Endodermal cell (in vitro differentiated cells): ENCODE results near the gene SLC24A3. TPM values are rescaled to one million over a fixed set of nuclear protein-coding genes. Genes with fewer than 3 reads are reported as not detected.
A peak's percentile ranks its signal among the peaks of the same experiment; 100 is the strongest.

Source experiments
- DNase-seq: peaks from one replicate; pipeline ENCODE4 v3.0.0-alpha.2; 2017
- H3K27ac ChIP-seq: 2 replicates; pipeline ENCODE4 v1.5.1; 2013; ENCODE audit warnings: mild to moderate bottlenecking, low read depth, low read length, moderate library complexity
- H3K27me3 ChIP-seq: 2 replicates; pipeline ENCODE4 v1.6.1; 2013; ENCODE audit warnings: mild to moderate bottlenecking, low read length, moderate library complexity; ENCODE audit not compliant: insufficient read depth, control insufficient read depth, poor library complexity, severe bottlenecking
- H3K36me3 ChIP-seq: 2 replicates; pipeline ENCODE4 v1.7.0; 2013; ENCODE audit warnings: mild to moderate bottlenecking, low read length, moderate library complexity; ENCODE audit not compliant: control insufficient read depth, insufficient read depth
- H3K4me1 ChIP-seq: one replicate; pipeline ENCODE4 v1.7.0; 2013; ENCODE audit warnings: low read length; ENCODE audit not compliant: control insufficient read depth, insufficient read depth
- H3K4me3 ChIP-seq: 2 replicates; pipeline ENCODE4 v1.5.1; 2013; ENCODE audit warnings: mild to moderate bottlenecking, low read length, moderate library complexity
- H3K9ac ChIP-seq: 2 replicates; pipeline ENCODE4 v1.6.1; 2013; ENCODE audit warnings: mild to moderate bottlenecking, low read length, moderate library complexity; ENCODE audit not compliant: poor library complexity, severe bottlenecking; ENCODE audit errors: extremely low read depth
- H3K9me3 ChIP-seq: 2 replicates; pipeline ENCODE4 v1.6.1; 2013; ENCODE audit warnings: mild to moderate bottlenecking, low read length, moderate library complexity; ENCODE audit not compliant: control insufficient read depth
- H3K27ac Mint-ChIP-seq: 2 replicates; pipeline ENCODE4 v1.8.0; 2020; ENCODE audit warnings: mixed read lengths
- H3K27me3 Mint-ChIP-seq: 2 replicates; pipeline ENCODE4 v1.8.0; 2021; ENCODE audit warnings: mild to moderate bottlenecking, mixed read lengths; ENCODE audit not compliant: insufficient read depth
- H3K36me3 Mint-ChIP-seq: 2 replicates; pipeline ENCODE4 v1.8.0; 2020; ENCODE audit warnings: low read depth, mixed read lengths
- H3K4me1 Mint-ChIP-seq: 2 replicates; pipeline ENCODE4 v1.8.0; 2020; ENCODE audit warnings: mixed read lengths
- H3K4me3 Mint-ChIP-seq: 2 replicates; pipeline ENCODE4 v1.8.0; 2020; ENCODE audit warnings: mild to moderate bottlenecking, moderate library complexity, mixed read lengths
- H3K9me3 Mint-ChIP-seq: 2 replicates; pipeline ENCODE4 v1.8.0; 2020; ENCODE audit warnings: mild to moderate bottlenecking, mixed read lengths
- CTCF ChIP-seq: fragments of 200-600 bp; sonication (generic); conservative IDR thresholded peaks from 2 replicates; pipeline ENCODE4 v1.5.0; 2021; ENCODE audit warnings: antibody characterized with exemption, mild to moderate bottlenecking
- WGBS, 2 experiments: methylation state at CpG; one replicate each; pipeline versions ENCODE4 v1.1.5 to v1.1.7; 2013; ENCODE audit warnings: missing lambda C conversion rate in 2 of 2, mixed read lengths in 1 of 2; ENCODE audit not compliant: insufficient coverage in 1 of 2, insufficient read length in 1 of 2; 5-methylcytosine and 5-hydroxymethylcytosine counted together
- total RNA-seq, 2 donors: library from RNA; stranded (reverse); fragmentation: NEBNext Ultra II Directional in 1 of 2; extraction: Animal tissue kit (Norgen Biotek cat#: 25700) in 1 of 2; gene quantifications; 2 replicates in 1 of 2; 3 replicates in 1 of 2; pipeline ENCODE4 v1.2.1, GENCODE V29; 2021

Gene SLC24A3
- total RNA-seq, 2 donors from 2014 or later, result 1.5 to 1.8 TPM

- 94 to 97% methylated on average over 2 to 4 of the region's 4 CpGs for WGBS, 2 experiments
- peak; percentile 3 for DNase-seq
- no peak overlapping the region for H3K9ac ChIP-seq
- no peaks in the 10 kb centered on the region for H3K27me3 ChIP-seq
- no peak for TF ChIP-seq CTCF
- peaks cover 4% of the 10 kb centered on the region for H3K27me3 Mint-ChIP-seq
- no peaks in the 10 kb centered on the region for H3K36me3 ChIP-seq
- no peak overlapping the region for H3K27ac Mint-ChIP-seq
- no peak overlapping the region for H3K4me3 Mint-ChIP-seq
- no peaks in the 10 kb centered on the region for H3K36me3 Mint-ChIP-seq
- H3K4me3 ChIP-seq, result no peak overlapping the region
- peaks cover 13% of the 10 kb centered on the region for H3K4me1 Mint-ChIP-seq
- H3K9me3 ChIP-seq, result no peaks in the 10 kb centered on the region
- H3K9me3 Mint-ChIP-seq, result peaks cover 7% of the 10 kb centered on the region
- no peak overlapping the region for H3K27ac ChIP-seq
- H3K4me1 ChIP-seq, result no peaks in the 10 kb centered on the region
These were observed 430.4 kb downstream of the SLC24A3 start for GRCh38 chr20:19642860-19643259.

- peaks cover 2% of the 10 kb centered on the region for H3K9me3 Mint-ChIP-seq
- WGBS, 2 experiments, result 69 to 78% methylated on average over 5 to 9 of the region's 9 CpGs
- H3K27ac Mint-ChIP-seq, result no peak overlapping the region
- no peaks in the 10 kb centered on the region for H3K9me3 ChIP-seq
- H3K4me3 Mint-ChIP-seq, result no peak overlapping the region
- no peak for TF ChIP-seq CTCF
- H3K4me1 Mint-ChIP-seq, result peaks cover 13% of the 10 kb centered on the region
- no peak overlapping the region for H3K27ac ChIP-seq
- no peaks in the 10 kb centered on the region for H3K36me3 Mint-ChIP-seq
- peaks cover 4% of the 10 kb centered on the region for H3K27me3 Mint-ChIP-seq
- no peaks in the 10 kb centered on the region for H3K36me3 ChIP-seq
- H3K4me1 ChIP-seq, result no peaks in the 10 kb centered on the region
- no peak overlapping the region for H3K4me3 ChIP-seq
- no peak overlapping the region for H3K9ac ChIP-seq
- H3K27me3 ChIP-seq, result no peaks in the 10 kb centered on the region
- DNase-seq, result peak; percentile 44
These were observed 431.6 kb downstream of the SLC24A3 start for GRCh38 chr20:19644085-19644484.

- TF ChIP-seq CTCF, result no peak
- Histone ChIP-seq H3K9ac (no peak overlapping the region), H3K27ac (no peak overlapping the region), H3K36me3 (no peaks in the 10 kb centered on the region), H3K4me3 (no peak overlapping the region), H3K9me3 (peaks cover 5% of the 10 kb centered on the region), H3K4me1 (no peaks in the 10 kb centered on the region), H3K27me3 (no peaks in the 10 kb centered on the region)
- no peak for DNase-seq
- H3K4me3 Mint-ChIP-seq, result no peak overlapping the region
- peaks cover 4% of the 10 kb centered on the region for H3K27me3 Mint-ChIP-seq
- 94 to 100% methylated on average over 1 to 2 of the region's 2 CpGs for WGBS, 2 experiments
- H3K9me3 Mint-ChIP-seq, result peaks cover 1% of the 10 kb centered on the region
- H3K27ac Mint-ChIP-seq, result no peak overlapping the region
- no peaks in the 10 kb centered on the region for H3K36me3 Mint-ChIP-seq
- peaks cover 13% of the 10 kb centered on the region for H3K4me1 Mint-ChIP-seq
These were observed 434.5 kb downstream of the SLC24A3 start for GRCh38 chr20:19646963-19647362.
